GM12878 (cell line): ENCODE results near the gene MRPS25. TPM values are rescaled to one million over a fixed set of nuclear protein-coding genes. Genes with fewer than 3 reads are reported as not detected.

Experiments
- ATF2 ChIP-seq: IDR thresholded peaks from 2 replicates; pipeline ENCODE4 v1.6.1; 2012; ENCODE audit warnings: low read length, inconsistent platforms
- BRCA1 ChIP-seq: IDR thresholded peaks from 2 replicates; pipeline ENCODE4 v1.6.1; 2011; ENCODE audit warnings: low read depth, low read length, improper control_type of control experiment
- CBFB ChIP-seq: IDR thresholded peaks from 2 replicates; pipeline ENCODE4 v1.6.1; 2016; ENCODE audit warnings: antibody characterized with exemption, low read depth
- CBX3 ChIP-seq: fragments of 200-600 bp; sonication (generic); IDR thresholded peaks from 2 replicates; pipeline ENCODE4 v1.6.1; 2016; ENCODE audit warnings: low read depth, borderline replicate concordance
- E4F1 ChIP-seq: fragments of 450-650 bp; IDR thresholded peaks from 2 replicates; pipeline ENCODE4 v1.6.1; 2018; ENCODE audit warnings: borderline replicate concordance, mild to moderate bottlenecking; ENCODE audit not compliant: partially characterized antibody
- HDGF ChIP-seq: fragments of 450-650 bp; IDR thresholded peaks from 2 replicates; pipeline ENCODE4 v1.6.1; 2016; ENCODE audit warnings: antibody characterized with exemption
- IRF3 ChIP-seq: fragments of 450-650 bp; IDR thresholded peaks from 2 replicates; pipeline ENCODE4 v1.6.1; 2014; ENCODE audit warnings: mild to moderate bottlenecking
- JUNB ChIP-seq: IDR thresholded peaks from 2 replicates; pipeline ENCODE4 v1.6.1; 2016; ENCODE audit warnings: antibody characterized with exemption, mild to moderate bottlenecking
- JUND ChIP-seq: IDR thresholded peaks from 2 replicates; pipeline ENCODE4 v1.6.1; 2012; ENCODE audit warnings: low read depth, mild to moderate bottlenecking, low read length, improper control_type of control experiment, moderate library complexity
- KDM1A ChIP-seq: fragments of 200-600 bp; sonication (generic); IDR thresholded peaks from 2 replicates; pipeline ENCODE4 v1.6.1; 2016; ENCODE audit warnings: borderline replicate concordance
- MYB ChIP-seq: fragments of 150-350 bp; IDR thresholded peaks from 2 replicates; pipeline ENCODE4 v1.6.1; 2014; ENCODE audit warnings: mild to moderate bottlenecking, low read depth, low read length, borderline replicate concordance
- NR2C1 ChIP-seq: fragments of 450-650 bp; IDR thresholded peaks from 2 replicates; pipeline ENCODE4 v1.6.1; 2017; ENCODE audit warnings: antibody characterized with exemption, mild to moderate bottlenecking, moderate library complexity
- PAX8 ChIP-seq: fragments of 450-650 bp; IDR thresholded peaks from 2 replicates; pipeline ENCODE4 v1.6.1; 2017; ENCODE audit warnings: mild to moderate bottlenecking, moderate library complexity
- RB1 ChIP-seq: fragments of 450-650 bp; formaldehyde crosslinking; IDR thresholded peaks from 2 replicates; pipeline ENCODE4 v1.6.1; 2017; ENCODE audit warnings: mild to moderate bottlenecking, borderline replicate concordance
- RFX5 ChIP-seq: IDR thresholded peaks from 2 replicates; pipeline ENCODE4 v1.6.1; 2011; ENCODE audit warnings: low read depth, low read length, improper control_type of control experiment
- RUNX3 ChIP-seq: IDR thresholded peaks from 2 replicates; pipeline ENCODE4 v1.6.1; 2012; ENCODE audit warnings: low read length, inconsistent platforms
- SMAD1 ChIP-seq: fragments of 450-650 bp; IDR thresholded peaks from 2 replicates; pipeline ENCODE4 v1.6.1; 2018; ENCODE audit warnings: mild to moderate bottlenecking, low read depth; ENCODE audit not compliant: partially characterized antibody
- SMC3 ChIP-seq: IDR thresholded peaks from 2 replicates; pipeline ENCODE4 v1.6.1; 2011; ENCODE audit warnings: low read length, improper control_type of control experiment, borderline replicate concordance
- TBL1XR1 ChIP-seq: IDR thresholded peaks from 2 replicates; pipeline ENCODE4 v1.6.1; 2012; ENCODE audit warnings: low read depth, low read length, improper control_type of control experiment
- TCF3 ChIP-seq: IDR thresholded peaks from 2 replicates; pipeline ENCODE4 v1.6.1; 2012; ENCODE audit warnings: low read depth, mild to moderate bottlenecking, low read length, borderline replicate concordance; ENCODE audit not compliant: insufficient read depth
- YY1 ChIP-seq: IDR thresholded peaks from 2 replicates; pipeline ENCODE4 v1.6.1; 2011; ENCODE audit warnings: low read depth, mild to moderate bottlenecking, low read length
- ZNF207 ChIP-seq: fragments of 450-650 bp; IDR thresholded peaks from 2 replicates; pipeline ENCODE4 v1.6.1; 2014; ENCODE audit warnings: antibody characterized with exemption, mild to moderate bottlenecking, borderline replicate concordance
- ZNF687 ChIP-seq: fragments of 450-650 bp; IDR thresholded peaks from 2 replicates; pipeline ENCODE4 v1.6.1; 2017; ENCODE audit warnings: mild to moderate bottlenecking, moderate library complexity
- ZZZ3 ChIP-seq: IDR thresholded peaks from 2 replicates; pipeline ENCODE4 v1.6.1; 2011; ENCODE audit warnings: low read depth; ENCODE audit not compliant: control insufficient read depth, insufficient read length
- polyA plus RNA-seq, 11 experiments: library from polyadenylated mRNA; depleted of rRNA in 4 of 11; unstranded in 6 of 11; stranded (reverse) in 5 of 11; fragments of >200 nt; fragmentation: Nextera tagmentation in 4 of 11; fragmentation: Illumina TruSeq in 1 of 11; extraction: Ambion mirVana in 4 of 11; extraction: Trizol in 1 of 11; gene quantifications; 1 replicate in 1 of 11; 2 replicates in 10 of 11; pipeline versions ENCODE4 v1.2.1 to v1.2.3, GENCODE V29; 2011 to 2016; ENCODE audit warnings: inconsistent platforms in 2 of 11, missing spikeins in 2 of 11, low read depth in 1 of 11
- total RNA-seq, 4 experiments: library from RNA; depleted of rRNA in 3 of 4; stranded (reverse); fragments of >200 nt in 3 of 4; fragmentation: Illumina TruSeq in 1 of 4; extraction: Trizol in 1 of 4; gene quantifications; 2 replicates each; pipeline versions ENCODE4 v1.2.1 to v1.2.3, GENCODE V29; 2013 to 2021

Gene MRPS25
- total and polyA plus RNA-seq, 10 of the 15 experiments (the other 5 are each of a cell fraction or from before 2014, with no cell fraction given), result 17.0 to 114 (median 62.2) TPM

DNA sequence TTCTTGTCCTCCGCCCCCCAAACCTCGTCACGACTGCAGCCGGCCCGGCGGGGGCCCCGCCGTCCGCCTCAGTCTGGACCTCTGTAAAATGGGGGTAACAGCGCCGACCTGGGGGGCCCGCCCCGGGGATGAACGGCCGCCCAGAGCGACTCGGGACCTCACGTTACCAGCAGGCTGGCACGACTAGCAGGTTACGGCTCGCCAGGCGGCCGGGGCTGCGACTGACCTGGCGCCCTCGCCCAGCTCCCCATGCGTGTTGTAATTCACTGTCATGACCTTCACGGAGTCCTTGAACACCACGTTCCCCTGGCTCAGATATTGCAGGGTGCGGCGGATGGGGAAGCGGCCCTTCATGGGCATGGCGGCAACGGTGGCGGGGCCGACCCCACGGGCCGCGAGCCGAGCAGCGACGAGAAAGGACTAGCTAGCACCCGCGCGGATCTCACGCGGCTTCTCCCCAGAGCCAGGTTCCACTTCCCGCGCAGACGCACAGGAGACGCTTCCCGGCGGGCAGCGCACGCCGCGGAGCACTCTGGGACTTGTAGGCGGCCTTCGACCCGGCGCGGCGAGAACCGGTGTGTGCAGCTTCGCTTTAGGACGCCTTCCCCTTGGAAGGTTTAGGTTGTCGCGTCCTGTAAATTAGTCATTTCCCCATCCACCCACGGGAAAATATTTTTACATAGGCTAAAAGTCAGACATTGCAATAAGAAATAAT lies at the start of gene MRPS25 (continued):
- no peak for TF ChIP-seq ATF2
- TF ChIP-seq KDM1A, result no peak
- TF ChIP-seq NR2C1, result peak; percentile 61
- TF ChIP-seq RUNX3, result no peak
- TF ChIP-seq MYB, result no peak
- TF ChIP-seq JUND, result no peak
- no peak for TF ChIP-seq CBX3
- no peak for TF ChIP-seq TBL1XR1
- no peak for TF ChIP-seq E4F1
- no peak for TF ChIP-seq ZZZ3
- TF ChIP-seq HDGF, result peak; percentile 72; the same call in 1 of the 2 replicates
- no peak for TF ChIP-seq SMAD1
- no peak for TF ChIP-seq PAX8
- TF ChIP-seq SMC3, result no peak
- TF ChIP-seq IRF3, result no peak
- TF ChIP-seq RB1, result peak; percentile 89
- TF ChIP-seq JUNB, result no peak
- TF ChIP-seq RFX5, result no peak
- TF ChIP-seq CBFB, result peak; percentile 69; the same call in 1 of the 2 replicates
- TF ChIP-seq ZNF687, result peak; percentile 87
- no peak; the same call in 1 of the 2 replicates for TF ChIP-seq ZNF207
- no peak for TF ChIP-seq TCF3
- peak; percentile 84 for TF ChIP-seq YY1
- TF ChIP-seq BRCA1, result peak; percentile 67
